ENCODE results near the gene PACSIN2.

Gene PACSIN2

DNA sequence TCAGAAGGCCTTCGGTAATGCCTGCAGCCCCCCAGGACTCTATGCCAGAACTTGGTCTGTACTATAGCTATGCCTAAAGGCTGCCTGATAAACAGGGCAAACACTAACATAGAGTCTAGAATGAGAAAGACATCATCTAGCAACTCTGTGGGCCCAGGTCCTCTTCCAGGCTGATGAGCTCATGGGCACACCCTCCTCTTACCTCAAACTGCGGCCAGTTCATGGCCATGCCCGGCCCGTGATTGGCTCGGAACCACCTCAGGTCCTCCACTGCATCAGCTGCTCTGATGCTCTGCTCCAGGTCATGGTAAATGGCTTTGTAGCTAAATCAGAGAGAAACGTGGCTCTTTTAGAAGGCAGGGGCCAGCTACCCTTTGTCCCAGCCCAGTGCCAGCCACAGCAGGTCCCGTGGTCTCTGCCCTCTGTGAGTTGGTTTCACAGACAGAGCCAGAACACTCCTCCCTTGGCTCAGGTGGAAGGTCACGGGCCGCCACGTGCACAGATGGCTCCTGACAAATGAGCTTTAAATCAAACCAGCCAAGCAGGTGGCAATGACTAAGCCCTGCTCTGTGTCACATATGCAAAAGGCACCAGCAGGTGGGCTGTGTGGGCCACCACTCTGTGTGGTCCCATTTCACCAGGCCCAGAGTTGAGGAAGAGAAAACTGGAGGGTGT lies 132.8 kb downstream of the PACSIN2 start:
- no peak overlapping the region for H3K9ac ChIP-seq (ENCODE audit: low read length)
- no peak overlapping the region for H3K27ac ChIP-seq (ENCODE audit: low read depth, low read length)
- H3F3A ChIP-seq (ENCODE audit: insufficient read depth), result no peaks in the 10 kb centered on the region
- H3K4me3 ChIP-seq (ENCODE audit: insufficient read depth, low read length, poor library complexity, severe bottlenecking), result no peak overlapping the region
- H3K79me2 ChIP-seq (ENCODE audit: insufficient read depth, low read length), result no peaks in the 10 kb centered on the region
- no peak for TF ChIP-seq CTCF (IDR thresholded peaks at IDR 0.05; ENCODE audit: insufficient read depth, low read length, poor library complexity, severe bottlenecking)
- TF ChIP-seq EZH2phosphoT487 (conservative IDR thresholded peaks at IDR 0.05; ENCODE audit: low read length), result no peak
- H3K27me3 ChIP-seq (ENCODE audit: low read length), result no peaks in the 10 kb centered on the region
- no peaks in the 10 kb centered on the region for H3K9me2 ChIP-seq (replicated peaks; ENCODE audit: insufficient read depth, low read length)
- H2AFZ ChIP-seq (ENCODE audit: low read depth, low read length, severe bottlenecking), result no peak overlapping the region
- H3K4me2 ChIP-seq (ENCODE audit: low read depth, low read length, poor library complexity, severe bottlenecking), result no peak overlapping the region
- H3K9me3 ChIP-seq (ENCODE audit: insufficient read depth, low read length), result no peaks in the 10 kb centered on the region
- no peaks in the 10 kb centered on the region for H4K20me1 ChIP-seq (ENCODE audit: low read depth, low read length)
- H3K36me3 ChIP-seq (ENCODE audit: low read length), result no peaks in the 10 kb centered on the region

DNA sequence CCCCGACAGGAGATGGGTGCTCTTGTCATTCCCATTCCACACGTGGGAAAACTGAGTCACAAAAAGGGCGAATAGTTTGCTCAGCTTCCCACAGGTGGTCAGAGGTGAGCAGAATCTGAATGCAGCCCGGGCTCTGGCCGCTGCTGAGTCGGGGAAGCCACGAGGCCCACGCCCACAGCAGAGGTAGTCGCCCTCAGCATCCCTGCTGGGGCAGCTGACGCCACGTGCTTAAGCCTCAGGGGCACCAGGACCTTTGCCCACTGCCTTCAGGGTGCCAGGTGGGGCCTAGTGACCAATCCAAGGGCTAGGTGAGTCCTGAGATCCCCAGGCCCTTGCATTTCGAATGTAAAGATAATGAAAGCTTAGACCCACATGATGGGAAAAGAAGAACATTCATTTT lies 133.7 kb downstream of the PACSIN2 start:
- H3K27me3 ChIP-seq (ENCODE audit: low read length), result no peaks in the 10 kb centered on the region
- H3F3A ChIP-seq (ENCODE audit: insufficient read depth), result no peaks in the 10 kb centered on the region
- H3K4me3 ChIP-seq (ENCODE audit: insufficient read depth, low read length, poor library complexity, severe bottlenecking), result no peak overlapping the region
- TF ChIP-seq CTCF (IDR thresholded peaks at IDR 0.05; ENCODE audit: insufficient read depth, low read length, poor library complexity, severe bottlenecking) (no peak), EZH2phosphoT487 (conservative IDR thresholded peaks at IDR 0.05; ENCODE audit: low read length) (no peak)
- H4K20me1 ChIP-seq (ENCODE audit: low read depth, low read length), result no peaks in the 10 kb centered on the region
- H3K79me2 ChIP-seq (ENCODE audit: insufficient read depth, low read length), result no peaks in the 10 kb centered on the region
- no peak overlapping the region for H3K4me2 ChIP-seq (ENCODE audit: low read depth, low read length, poor library complexity, severe bottlenecking)
- H3K9me3 ChIP-seq (ENCODE audit: insufficient read depth, low read length), result no peaks in the 10 kb centered on the region
- H3K27ac ChIP-seq (ENCODE audit: low read depth, low read length), result no peak overlapping the region
- H2AFZ ChIP-seq (ENCODE audit: low read depth, low read length, severe bottlenecking), result no peak overlapping the region
- H3K36me3 ChIP-seq (ENCODE audit: low read length), result no peaks in the 10 kb centered on the region
- no peaks in the 10 kb centered on the region for H3K9me2 ChIP-seq (replicated peaks; ENCODE audit: insufficient read depth, low read length)
- H3K9ac ChIP-seq (ENCODE audit: low read length), result no peak overlapping the region

GRCh38 chr22:42880815-42881214 lies 134.1 kb downstream of the PACSIN2 start:
- Histone ChIP-seq H3K9me3 (ENCODE audit: insufficient read depth, low read length) (no peaks in the 10 kb centered on the region), H4K20me1 (ENCODE audit: low read depth, low read length) (no peaks in the 10 kb centered on the region), H3F3A (ENCODE audit: insufficient read depth) (no peaks in the 10 kb centered on the region), H3K9me2 (replicated peaks; ENCODE audit: insufficient read depth, low read length) (no peaks in the 10 kb centered on the region), H3K27me3 (ENCODE audit: low read length) (no peaks in the 10 kb centered on the region), H3K36me3 (ENCODE audit: low read length) (no peaks in the 10 kb centered on the region), H3K27ac (ENCODE audit: low read depth, low read length) (no peak overlapping the region), H3K9ac (ENCODE audit: low read length) (no peak overlapping the region), H3K4me3 (ENCODE audit: insufficient read depth, low read length, poor library complexity, severe bottlenecking) (no peak overlapping the region), H3K79me2 (ENCODE audit: insufficient read depth, low read length) (no peaks in the 10 kb centered on the region), H2AFZ (ENCODE audit: low read depth, low read length, severe bottlenecking) (no peak overlapping the region), H3K4me2 (ENCODE audit: low read depth, low read length, poor library complexity, severe bottlenecking) (no peak overlapping the region)
- TF ChIP-seq CTCF (IDR thresholded peaks at IDR 0.05; ENCODE audit: insufficient read depth, low read length, poor library complexity, severe bottlenecking) (no peak), EZH2phosphoT487 (conservative IDR thresholded peaks at IDR 0.05; ENCODE audit: low read length) (no peak)
